RPMI7951 (cell line): Measurements from ENCODE around the gene SPACA9. TPM values are rescaled to one million over a fixed set of nuclear protein-coding genes. Genes with fewer than 3 reads are reported as not detected.
A peak's percentile ranks its signal among the peaks of the same experiment; 100 is the strongest.

Source experiments
- DNase-seq: peaks from one replicate; pipeline ENCODE4 v3.0.0-alpha.2; 2012; ENCODE audit warnings: low read depth
- total RNA-seq: library from RNA; depleted of rRNA; stranded (reverse); fragments of >200 nt; shearing (Covaris generic); gene quantifications from 2 replicates; pipeline ENCODE4 v1.2.3, GENCODE V29; 2014; rRNA removed

SPACA9 gene
- total RNA-seq: 3.3 and 5.6 TPM in 2 replicates

GRCh38 chr9:132878695-132879456, at the start of gene SPACA9:
Gene SPACA9, plus strand, starts transcription at chr9:132878898. Its CDS starts 5,050 bp downstream, at chr9:132883948.
- peak; percentile 52 for DNase-seq

- no peak for DNase-seq
Observed at GRCh38 chr9:132832171-132832881, 46.4 kb upstream of the SPACA9 start.

- no peak for DNase-seq
Observed at GRCh38 chr9:132833550-132834121, 45.1 kb upstream of the SPACA9 start.

GRCh38 chr9:132834343-132834742, 44.4 kb upstream of the SPACA9 start:
- no peak for DNase-seq

- DNase-seq: no peak
Observed at GRCh38 chr9:132837501-132838286, 41.0 kb upstream of the SPACA9 start.

- DNase-seq: no peak
Observed at GRCh38 chr9:132838291-132838690, 40.4 kb upstream of the SPACA9 start.

GRCh38 chr9:132840980-132841379, 37.7 kb upstream of the SPACA9 start:
- DNase-seq: no peak

- DNase-seq: no peak
Observed at GRCh38 chr9:132842124-132843044, 36.3 kb upstream of the SPACA9 start.

- DNase-seq: no peak
Observed at GRCh38 chr9:132846109-132846917, 32.4 kb upstream of the SPACA9 start.

- no peak for DNase-seq
Observed at GRCh38 chr9:132846918-132847515, 31.7 kb upstream of the SPACA9 start.

- peak; percentile 5 for DNase-seq
Observed at GRCh38 chr9:132849185-132849706, 29.5 kb upstream of the SPACA9 start.

- no peak for DNase-seq
Observed at GRCh38 chr9:132853482-132853881, 25.2 kb upstream of the SPACA9 start.

GRCh38 chr9:132854832-132855231, 23.9 kb upstream of the SPACA9 start:
- no peak for DNase-seq

GRCh38 chr9:132855904-132856303, 22.8 kb upstream of the SPACA9 start:
- no peak for DNase-seq

GRCh38 chr9:132857031-132857430, 21.7 kb upstream of the SPACA9 start:
- DNase-seq: no peak

GRCh38 chr9:132857616-132858342, 20.9 kb upstream of the SPACA9 start:
- no peak for DNase-seq

GRCh38 chr9:132858751-132859150, 19.9 kb upstream of the SPACA9 start:
- DNase-seq: no peak

GRCh38 chr9:132861666-132862065, 17.0 kb upstream of the SPACA9 start:
- DNase-seq: no peak

GRCh38 chr9:132862533-132862932, 16.2 kb upstream of the SPACA9 start:
- no peak for DNase-seq
